ENCODE data around the gene CEP120.

DNA sequence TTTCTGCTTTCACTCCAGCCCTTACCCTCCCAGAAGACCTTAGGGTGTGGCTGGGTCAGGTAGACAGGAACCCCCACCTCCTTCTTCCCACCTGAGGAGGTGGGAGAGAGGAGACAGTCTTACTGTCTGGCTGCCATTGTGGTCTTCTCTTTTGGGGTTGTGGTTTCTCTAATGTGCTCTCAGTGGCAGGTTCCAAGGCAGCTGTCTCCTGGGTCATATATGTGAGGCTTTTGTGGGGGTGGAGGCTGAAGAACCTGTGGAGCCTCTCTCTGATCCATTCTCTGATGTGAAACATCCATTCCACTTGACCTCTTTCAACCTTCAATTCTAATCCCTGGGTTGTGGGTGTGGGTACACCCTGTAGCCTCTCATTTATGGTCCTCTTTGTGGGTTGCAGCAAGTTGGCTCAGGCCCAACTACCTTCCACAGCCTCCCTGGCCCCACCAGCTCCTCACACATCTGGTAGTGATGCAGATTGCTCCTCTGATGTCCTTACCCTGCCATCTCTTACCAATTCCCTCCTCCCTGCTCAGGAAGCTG, 118.4 kb downstream of the CEP120 start:
- TF ChIP-seq, protein P1, sequence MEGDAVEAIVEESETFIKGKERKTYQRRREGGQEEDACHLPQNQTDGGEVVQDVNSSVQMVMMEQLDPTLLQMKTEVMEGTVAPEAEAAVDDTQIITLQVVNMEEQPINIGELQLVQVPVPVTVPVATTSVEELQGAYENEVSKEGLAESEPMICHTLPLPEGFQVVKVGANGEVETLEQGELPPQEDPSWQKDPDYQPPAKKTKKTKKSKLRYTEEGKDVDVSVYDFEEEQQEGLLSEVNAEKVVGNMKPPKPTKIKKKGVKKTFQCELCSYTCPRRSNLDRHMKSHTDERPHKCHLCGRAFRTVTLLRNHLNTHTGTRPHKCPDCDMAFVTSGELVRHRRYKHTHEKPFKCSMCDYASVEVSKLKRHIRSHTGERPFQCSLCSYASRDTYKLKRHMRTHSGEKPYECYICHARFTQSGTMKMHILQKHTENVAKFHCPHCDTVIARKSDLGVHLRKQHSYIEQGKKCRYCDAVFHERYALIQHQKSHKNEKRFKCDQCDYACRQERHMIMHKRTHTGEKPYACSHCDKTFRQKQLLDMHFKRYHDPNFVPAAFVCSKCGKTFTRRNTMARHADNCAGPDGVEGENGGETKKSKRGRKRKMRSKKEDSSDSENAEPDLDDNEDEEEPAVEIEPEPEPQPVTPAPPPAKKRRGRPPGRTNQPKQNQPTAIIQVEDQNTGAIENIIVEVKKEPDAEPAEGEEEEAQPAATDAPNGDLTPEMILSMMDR (IDR thresholded peaks at IDR 0.05; ENCODE audit: low read length) = no peak
- TF ChIP-seq EZH2phosphoT487 (IDR thresholded peaks at IDR 0.05; ENCODE audit: low read length) = no peak

Measured in MM.1S (cell line).